ENCODE results near the gene RBM22.

The RBM22 gene

GRCh38 chr5:150651924-150652671, 48.8 kb downstream of the RBM22 start:
- no peak for DNase-seq

DNA sequence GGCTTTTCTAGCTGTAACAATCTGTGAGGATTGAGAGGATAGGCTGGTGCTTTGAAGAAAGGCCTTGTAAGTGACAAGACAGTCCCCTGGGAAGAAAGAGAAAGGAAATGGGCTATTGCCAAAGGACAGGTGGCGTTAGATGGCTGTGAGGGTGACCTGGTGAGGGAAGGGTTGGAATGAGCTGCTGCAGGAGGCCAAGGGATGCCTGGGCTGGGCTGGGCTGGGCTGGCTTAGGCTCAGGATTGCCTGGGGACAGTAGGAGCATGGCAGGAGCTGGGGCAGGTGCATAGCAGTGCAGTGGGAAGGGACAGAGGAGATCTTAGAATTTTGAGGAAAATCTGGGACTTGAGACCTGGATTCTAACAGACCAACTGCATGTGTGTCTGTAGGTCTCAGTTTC, 49.5 kb downstream of the RBM22 start:
- no peak for DNase-seq

GRCh38 chr5:150650021-150651006, 50.5 kb downstream of the RBM22 start:
- no peak for DNase-seq

- no peak for DNase-seq
These were observed 51.5 kb downstream of the RBM22 start for GRCh38 chr5:150649108-150650020.

- DNase-seq = no peak
These were observed 52.4 kb downstream of the RBM22 start for GRCh38 chr5:150648294-150649107.

- DNase-seq = no peak
These were observed 53.3 kb downstream of the RBM22 start for GRCh38 chr5:150647275-150648251.

DNA sequence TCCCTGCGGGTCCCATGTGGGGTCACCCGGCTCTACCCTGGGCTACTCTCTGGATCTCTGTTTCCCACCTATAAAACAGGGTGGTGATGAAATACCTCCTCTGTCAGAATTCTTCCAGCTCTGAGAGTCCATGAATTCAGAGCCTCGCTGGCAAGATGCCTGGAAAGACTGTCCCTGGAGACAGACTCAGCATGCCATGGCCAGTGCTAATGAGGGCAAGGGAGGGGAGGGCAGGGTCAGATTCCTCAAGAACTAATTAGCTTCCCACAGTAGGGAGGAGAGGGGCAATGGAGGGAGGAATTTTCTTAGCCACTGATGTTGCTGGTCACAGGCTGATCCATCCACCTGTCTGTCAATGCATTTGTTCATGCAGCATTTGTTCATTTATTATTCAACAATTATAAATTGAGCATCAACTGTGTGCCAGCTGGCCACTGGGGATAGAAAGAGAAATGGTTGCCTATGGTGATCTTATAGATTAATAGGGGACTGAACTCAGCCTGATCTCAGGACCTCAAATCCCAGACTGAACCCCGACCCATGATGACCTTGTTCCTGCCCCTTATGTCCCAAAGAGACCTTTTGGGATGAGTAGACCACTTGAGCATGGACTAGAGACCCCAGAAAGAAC, 55.7 kb downstream of the RBM22 start:
- DNase-seq = no peak

DNA sequence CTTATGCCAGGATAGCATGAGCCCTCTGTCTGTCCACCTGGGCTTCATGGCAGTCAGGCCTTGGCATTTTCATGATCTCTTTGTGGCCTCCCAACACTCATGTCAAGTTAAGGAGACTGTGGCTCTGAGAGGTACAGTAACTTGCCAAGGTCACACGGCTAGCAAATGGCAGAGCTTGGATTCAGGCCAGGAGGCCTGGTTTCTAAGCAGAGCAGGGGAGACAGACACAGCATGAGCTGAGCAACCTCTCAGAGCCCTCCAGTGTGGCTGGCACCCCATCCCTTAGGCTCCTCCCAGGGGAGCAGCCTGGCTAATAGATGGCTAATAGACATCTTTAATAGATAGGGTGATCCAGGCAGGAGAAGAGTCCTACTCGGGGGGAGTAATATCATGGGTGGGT, 56.3 kb downstream of the RBM22 start:
- no peak for DNase-seq

GRCh38 chr5:150644058-150644457, 56.8 kb downstream of the RBM22 start:
- no peak for DNase-seq

- DNase-seq = no peak
These were observed 57.7 kb downstream of the RBM22 start for GRCh38 chr5:150642991-150643710.

GRCh38 chr5:150642567-150642927, 58.3 kb downstream of the RBM22 start:
- no peak for DNase-seq

GRCh38 chr5:150641824-150642566, 58.9 kb downstream of the RBM22 start:
- no peak for DNase-seq

- no peak for DNase-seq
These were observed 59.8 kb downstream of the RBM22 start for GRCh38 chr5:150641006-150641570.

Data from effector CD8-positive, alpha-beta T cell (primary cell).